GM18508 (cell line): ENCODE measurements around the gene PDZD2.

Experiments used
- ATAC-seq: cut with Tn5 transposase; IDR thresholded peaks from one replicate; pipeline ENCODE4 v1.9.1; 2021; ENCODE audit warnings: moderate number of reproducible peaks; ENCODE audit not compliant: insufficient read depth, unreplicated experiment

Gene PDZD2

GRCh38 chr5:31635446-31635845 lies 3.5 kb upstream of the PDZD2 start:
- ATAC-seq, result no peak

GRCh38 chr5:31637851-31638250 lies 1.1 kb upstream of the PDZD2 start:
- ATAC-seq, result no peak

DNA sequence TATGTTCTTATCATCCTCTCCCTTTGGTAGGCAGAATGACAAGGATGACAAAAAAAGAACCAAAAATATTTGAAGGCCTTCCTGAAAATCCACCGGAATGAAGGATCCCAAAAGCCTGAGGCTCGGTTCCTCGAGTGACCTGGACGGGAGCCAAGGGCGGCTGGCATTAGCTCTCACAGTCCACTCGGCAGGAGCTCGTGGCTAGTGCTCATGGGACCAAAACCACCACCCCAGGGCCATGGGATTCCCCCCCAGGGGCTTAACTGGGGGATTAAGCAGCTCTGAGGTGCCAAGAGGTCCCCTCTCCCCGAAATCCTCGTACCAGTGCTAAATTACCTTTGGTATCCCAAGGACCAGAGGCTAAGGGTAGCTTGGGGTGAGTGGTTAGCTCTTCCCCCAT lies 586 bp upstream of the PDZD2 start:
- ATAC-seq, result no peak

DNA sequence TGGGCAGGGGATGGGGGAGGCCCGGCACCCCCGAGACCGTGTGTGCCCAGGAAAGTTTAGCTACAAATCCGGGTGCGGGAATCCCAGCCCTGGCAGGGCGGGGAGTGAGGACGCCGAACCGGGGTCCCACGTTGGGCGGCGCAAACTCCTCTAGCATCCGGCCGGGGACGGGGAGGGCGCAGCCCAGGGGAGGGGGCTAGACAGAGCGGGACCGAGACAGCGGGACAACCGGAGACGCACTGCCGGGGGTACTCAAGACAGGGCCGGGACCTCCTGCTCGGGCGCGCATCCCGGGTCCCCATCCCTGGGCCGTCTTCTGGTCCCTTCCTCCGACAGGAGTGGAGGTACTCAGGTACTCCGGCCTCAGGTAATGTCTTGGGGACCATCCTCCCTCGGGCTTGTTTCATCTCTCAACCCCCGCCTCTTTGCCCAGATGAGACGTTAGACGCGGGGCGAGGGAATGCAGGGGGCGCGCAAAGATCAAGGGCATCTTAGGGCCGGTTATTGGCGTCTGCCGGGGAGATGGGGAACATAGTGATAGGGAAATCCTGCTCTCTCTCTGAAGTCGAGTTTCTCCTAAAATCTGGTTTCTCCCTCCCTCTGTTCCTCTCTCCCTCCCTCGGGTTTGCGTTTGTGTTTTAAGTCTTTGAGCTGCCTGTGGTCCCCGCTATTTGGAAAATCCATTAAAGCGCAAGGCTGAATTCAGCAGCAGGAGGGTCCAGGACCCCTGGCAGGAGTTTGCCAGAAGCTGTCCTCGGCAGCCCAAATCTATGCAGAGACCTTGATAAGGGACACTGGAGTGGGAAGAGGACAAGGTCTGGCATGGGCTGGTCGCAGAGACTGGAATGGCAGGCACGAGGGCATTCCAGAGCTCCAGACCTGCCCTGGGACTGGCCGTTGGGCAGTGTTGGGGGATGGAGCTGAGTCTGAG lies 815 bp downstream of the PDZD2 start:
- peak; percentile 5 for ATAC-seq

- ATAC-seq, result no peak
Observed at GRCh38 chr5:31640573-31640972, 1.6 kb downstream of the PDZD2 start.

DNA sequence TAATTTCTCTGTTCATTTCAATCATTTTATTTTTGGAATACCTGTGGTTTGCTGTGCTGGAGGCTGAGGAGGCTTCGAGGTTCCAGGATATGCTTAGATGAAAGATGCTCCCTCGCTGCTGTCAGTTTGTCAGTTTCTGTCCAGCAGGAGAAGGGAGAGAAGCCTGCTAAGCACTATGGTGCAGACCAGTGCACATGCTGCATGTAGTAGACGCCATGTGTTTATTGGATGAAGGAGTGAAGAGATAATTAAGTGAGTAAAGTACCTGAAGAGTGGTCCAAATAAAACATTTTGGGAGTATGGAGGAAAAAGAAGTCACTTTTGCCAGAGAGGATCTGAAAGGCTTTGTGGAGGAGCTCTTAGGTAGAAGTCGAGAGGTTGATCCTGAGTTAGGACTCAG lies 2.1 kb downstream of the PDZD2 start:
- ATAC-seq, result no peak

DNA sequence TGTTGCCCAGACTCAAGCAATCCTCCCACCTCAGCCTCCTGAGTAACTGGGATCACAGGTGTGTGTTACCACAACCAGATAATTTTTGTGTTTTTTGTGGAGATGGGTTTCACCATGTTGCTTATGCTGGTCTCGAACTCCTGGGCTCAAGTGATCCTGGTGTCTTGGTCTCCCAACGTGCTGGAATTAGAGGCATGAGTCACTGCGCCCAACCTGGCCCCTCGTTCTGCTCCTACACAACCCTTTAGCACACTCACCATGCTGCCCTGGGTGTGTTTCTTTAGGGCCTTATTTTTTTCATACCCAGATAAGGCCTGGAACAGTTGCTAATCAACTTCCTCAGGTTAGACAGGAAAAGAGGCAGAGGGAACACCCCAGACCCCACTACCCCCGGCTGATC lies 2.6 kb downstream of the PDZD2 start:
- ATAC-seq, result no peak

- ATAC-seq, result no peak
Observed at GRCh38 chr5:31645420-31646081, 6.6 kb downstream of the PDZD2 start.

- ATAC-seq, result no peak
Observed at GRCh38 chr5:31648326-31648725, 9.4 kb downstream of the PDZD2 start.

DNA sequence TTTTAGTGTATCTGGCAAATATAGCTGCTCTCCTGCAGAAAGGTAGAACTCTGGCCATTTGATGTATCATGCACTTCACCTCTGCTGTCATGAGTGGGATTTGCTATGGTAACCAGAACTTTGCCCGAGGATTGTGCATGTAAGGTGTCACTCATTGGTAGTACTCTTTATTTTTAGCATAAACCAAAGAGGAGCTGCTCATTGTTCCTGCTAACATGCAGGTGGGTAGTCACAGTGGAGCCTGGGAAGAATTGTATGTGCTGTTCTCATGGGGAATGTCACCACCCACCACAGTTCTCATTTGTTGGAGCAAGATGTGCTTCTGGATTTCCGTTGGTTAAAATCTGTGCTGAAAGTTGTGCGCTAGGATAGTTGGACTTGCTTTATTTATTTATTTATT lies 12.3 kb downstream of the PDZD2 start:
- ATAC-seq, result no peak

- no peak for ATAC-seq
Observed at GRCh38 chr5:31655491-31655890, 16.6 kb downstream of the PDZD2 start.

- no peak for ATAC-seq
Observed at GRCh38 chr5:31656806-31657205, 17.9 kb downstream of the PDZD2 start.

DNA sequence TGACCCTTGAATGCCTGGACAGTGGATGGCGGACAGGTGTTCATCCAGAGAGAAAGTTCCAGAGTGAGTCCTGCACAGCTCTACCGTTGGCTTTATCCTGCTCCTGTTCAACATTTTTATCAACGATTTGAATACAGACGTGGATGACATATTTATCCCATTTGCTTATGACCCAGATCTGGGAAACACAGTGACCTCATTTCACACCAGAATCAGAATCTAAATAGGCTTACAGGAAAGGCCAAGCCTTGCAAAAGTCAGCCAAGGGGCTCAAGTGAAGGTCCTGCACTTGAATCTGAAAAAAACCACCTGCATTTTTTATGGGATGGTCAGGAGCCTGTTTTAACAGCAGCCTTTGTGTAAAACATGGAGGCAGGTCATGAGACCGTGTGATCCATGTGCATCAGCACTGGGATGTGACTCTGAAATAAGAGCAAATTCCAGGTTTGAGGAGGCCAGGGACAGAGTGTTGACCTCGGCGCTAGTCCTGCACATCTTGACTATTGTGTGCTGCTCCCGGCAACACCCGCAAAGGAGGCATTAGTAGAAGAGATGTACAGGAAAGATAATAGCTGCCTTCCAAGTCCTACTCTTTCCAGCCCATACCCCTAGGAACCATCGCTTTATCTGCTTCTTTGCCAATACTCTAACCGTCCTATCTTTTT lies 18.5 kb downstream of the PDZD2 start:
- no peak for ATAC-seq

DNA sequence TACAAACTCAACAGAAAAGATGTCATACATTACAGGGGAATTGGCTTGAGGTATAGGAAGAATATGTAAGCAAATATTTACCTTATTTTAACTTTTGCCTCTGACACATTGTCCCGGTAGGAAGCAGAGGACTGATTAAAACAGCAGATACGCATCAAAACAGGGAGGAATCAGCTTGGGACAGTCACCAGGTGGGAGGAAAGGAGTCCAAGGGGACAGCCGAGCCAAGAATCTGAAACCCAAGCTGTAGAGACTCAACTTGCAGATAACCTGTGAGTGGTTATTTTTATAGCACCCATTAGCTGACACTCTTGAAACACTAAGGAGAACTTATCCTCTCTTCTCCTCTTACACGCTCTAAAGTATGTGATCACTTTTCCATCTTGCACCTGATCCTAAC lies 22.3 kb downstream of the PDZD2 start:
- no peak for ATAC-seq

GRCh38 chr5:31663519-31663918 lies 24.6 kb downstream of the PDZD2 start:
- no peak for ATAC-seq

DNA sequence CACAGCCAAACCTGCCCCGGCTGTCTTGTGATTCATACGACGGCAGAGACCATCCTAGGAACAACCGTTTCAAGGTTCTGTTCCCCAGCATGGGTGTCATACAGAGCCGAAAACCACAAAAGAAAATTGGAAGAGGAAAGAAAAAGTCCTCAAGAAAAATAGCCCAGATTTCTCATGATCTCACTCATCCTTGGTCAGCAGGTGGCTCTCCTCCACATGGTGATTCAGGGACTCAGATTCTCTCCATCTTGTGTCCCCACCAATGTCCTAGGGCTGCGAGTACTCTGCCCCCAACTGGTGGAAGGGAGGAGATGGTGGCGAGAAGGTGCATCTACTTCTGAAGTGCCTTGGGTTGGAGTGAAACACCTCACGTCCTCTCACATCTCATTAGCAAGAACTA lies 25.6 kb downstream of the PDZD2 start:
- no peak for ATAC-seq

DNA sequence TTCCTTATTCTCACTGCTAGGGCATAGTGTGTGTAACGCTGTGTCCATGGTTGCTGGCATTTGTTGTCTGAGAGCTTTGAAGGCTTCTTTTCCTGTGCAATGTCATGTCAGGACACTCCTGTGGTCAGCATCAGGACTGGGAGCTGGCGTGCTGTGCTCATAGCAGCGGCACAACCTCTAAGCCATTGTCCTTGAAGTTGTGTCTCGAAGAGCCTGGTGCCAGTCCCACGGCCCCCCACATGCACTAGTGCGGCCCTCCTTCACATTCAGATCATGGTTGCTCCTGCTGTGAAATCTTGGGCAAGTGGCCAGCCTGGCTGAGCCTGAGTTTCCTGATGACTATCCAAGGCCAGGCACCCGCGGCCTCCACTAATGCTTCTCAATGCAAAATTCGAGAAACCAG lies 32.4 kb downstream of the PDZD2 start:
- ATAC-seq, result no peak

DNA sequence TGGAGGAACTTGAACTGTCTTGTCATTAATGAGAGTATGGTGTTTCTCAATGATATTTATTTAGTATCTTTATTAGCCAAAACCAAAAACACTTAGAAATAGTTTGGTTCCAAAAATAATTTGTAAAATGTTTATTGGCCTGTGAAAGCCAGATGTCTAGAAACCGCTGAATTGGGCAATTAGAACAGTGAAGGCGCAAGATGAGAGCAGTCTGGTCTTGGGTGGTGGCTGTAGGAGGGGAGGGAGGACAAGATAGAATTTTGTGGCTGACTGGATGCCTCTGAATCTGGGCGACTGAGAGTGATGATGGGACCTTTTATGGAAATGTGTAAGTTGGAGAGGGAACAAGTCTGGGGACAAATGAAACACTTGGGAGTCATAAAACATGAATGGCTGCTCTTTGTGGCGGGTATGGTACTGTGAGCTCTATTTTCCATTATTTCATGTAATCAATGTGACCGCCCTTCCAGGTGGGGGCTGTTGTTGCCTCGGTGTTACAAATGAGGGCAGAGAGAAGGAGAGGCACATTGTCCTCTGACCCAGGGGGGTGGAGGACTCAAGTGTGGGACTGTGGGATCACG lies 35.5 kb downstream of the PDZD2 start:
- ATAC-seq, result no peak

DNA sequence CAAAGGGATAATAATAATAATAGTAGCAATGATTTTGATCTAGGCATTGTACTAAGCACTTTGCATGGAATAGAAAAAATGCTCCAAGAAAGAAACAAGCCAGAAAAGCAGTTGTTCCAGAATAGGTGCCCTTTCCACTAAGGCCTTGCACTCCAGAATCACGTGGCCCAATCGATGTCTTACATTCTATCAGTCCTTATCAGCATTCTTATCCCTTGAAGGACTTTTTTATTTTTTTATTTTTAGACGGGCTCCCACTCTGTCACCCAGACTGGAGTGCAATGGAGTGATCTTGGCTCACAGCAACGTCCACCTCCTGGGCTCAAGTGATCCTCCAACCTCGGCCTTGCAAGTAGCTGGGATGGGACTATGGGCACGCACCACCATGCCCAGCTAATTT lies 36.5 kb downstream of the PDZD2 start:
- ATAC-seq, result no peak

- ATAC-seq, result no peak
Observed at GRCh38 chr5:31678180-31678579, 39.2 kb downstream of the PDZD2 start.

DNA sequence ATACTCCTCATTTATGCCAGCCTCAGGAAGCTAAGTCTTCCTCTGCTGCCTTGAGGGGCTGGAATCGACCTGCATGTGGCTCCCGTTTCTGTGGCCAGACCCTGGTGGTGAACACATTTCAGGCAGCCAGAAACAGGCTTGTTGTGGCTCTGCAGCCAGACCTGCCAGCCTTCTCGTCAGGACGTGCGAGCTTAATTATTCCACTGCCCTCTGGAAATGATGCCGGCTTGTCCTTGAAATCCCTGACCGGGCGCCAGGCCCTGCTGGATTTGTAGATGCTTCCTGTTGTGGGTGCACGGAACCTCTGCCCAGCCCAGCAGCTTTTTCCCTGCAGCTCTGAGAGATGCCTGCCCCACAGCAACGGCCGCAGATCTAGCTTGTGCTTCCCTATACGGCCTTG lies 41.6 kb downstream of the PDZD2 start:
- no peak for ATAC-seq
